Keratinocyte (primary cell): ENCODE measurements around the gene DPYSL4.

ENCODE experiments used
- EZH2 ChIP-seq: IDR thresholded peaks from one replicate; pipeline ENCODE4 v1.6.1; 2012; ENCODE audit warnings: inconsistent platforms, mild to moderate bottlenecking, low read length, moderate library complexity
- TF ChIP-seq, protein P1 (sequence below), 3 experiments: IDR thresholded peaks in 1 of 3; conservative IDR thresholded peaks in 1 of 3; optimal IDR thresholded peaks in 1 of 3; 2 replicates in 2 of 3; 3 replicates in 1 of 3; pipeline versions ENCODE3 to v1.5.1; 2011; ENCODE audit warnings: low read length in 3 of 3, mild to moderate bottlenecking in 3 of 3, moderate library complexity in 2 of 3, control low read depth in 1 of 3, inconsistent platforms in 1 of 3; ENCODE audit not compliant: insufficient read depth in 2 of 3; ENCODE audit errors: extremely low read depth in 1 of 3

DNA sequence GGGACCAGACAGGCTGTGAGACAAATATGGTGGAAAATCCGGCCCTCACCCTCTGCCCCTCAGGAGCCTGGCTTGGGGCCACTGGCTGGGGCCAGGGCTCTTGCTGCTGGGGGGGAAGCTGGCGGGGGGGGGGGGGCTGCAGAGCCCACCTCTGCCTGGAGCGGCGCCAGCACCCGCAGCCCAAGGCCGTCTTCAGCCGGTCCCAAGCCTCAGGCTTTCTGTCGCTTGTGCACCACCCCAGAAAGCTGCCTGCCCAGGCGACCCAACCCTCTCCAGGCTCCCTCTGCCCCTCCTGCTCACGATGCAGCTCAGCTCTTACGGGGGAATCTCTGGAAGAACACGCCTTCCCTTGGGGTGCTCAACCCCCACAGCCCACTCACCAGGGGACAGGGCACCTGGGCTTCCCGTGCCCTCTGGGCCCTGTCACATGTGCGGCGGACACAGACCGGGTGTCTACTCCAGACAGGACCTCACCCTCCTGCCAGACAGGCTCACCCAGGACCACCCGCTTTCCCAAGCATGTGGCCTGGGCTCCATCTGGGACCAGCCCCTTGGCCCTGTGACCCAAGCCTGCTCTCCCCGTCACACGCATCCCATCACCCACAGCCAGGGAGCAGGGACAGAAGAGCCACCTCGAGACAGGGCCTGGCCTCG is 43.9 kb downstream of the DPYSL4 start:
- TF ChIP-seq, protein P1, sequence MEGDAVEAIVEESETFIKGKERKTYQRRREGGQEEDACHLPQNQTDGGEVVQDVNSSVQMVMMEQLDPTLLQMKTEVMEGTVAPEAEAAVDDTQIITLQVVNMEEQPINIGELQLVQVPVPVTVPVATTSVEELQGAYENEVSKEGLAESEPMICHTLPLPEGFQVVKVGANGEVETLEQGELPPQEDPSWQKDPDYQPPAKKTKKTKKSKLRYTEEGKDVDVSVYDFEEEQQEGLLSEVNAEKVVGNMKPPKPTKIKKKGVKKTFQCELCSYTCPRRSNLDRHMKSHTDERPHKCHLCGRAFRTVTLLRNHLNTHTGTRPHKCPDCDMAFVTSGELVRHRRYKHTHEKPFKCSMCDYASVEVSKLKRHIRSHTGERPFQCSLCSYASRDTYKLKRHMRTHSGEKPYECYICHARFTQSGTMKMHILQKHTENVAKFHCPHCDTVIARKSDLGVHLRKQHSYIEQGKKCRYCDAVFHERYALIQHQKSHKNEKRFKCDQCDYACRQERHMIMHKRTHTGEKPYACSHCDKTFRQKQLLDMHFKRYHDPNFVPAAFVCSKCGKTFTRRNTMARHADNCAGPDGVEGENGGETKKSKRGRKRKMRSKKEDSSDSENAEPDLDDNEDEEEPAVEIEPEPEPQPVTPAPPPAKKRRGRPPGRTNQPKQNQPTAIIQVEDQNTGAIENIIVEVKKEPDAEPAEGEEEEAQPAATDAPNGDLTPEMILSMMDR (optimal IDR thresholded peaks at IDR 0.05 in 1 of 3, IDR thresholded peaks at IDR 0.05 in 1 of 3, conservative IDR thresholded peaks at IDR 0.05 in 1 of 3; ENCODE audit: extremely low read depth in 1 of 3, insufficient read depth in 2 of 3, low read length in 3 of 3): no peak
- no peak for TF ChIP-seq EZH2
